ENCODE measurements around the gene GARRE1. TPM values are rescaled to one million over a fixed set of nuclear protein-coding genes. Genes with fewer than 3 reads are reported as not detected.
"Not testable (repeated sequence)": the region's sequence is repeated elsewhere in the genome, so short reads cannot be mapped to it uniquely, and the experiment has no call there.

Gene GARRE1
- polyA plus RNA-seq, 1 donor from 2014 or later: 15.9 TPM

GRCh38 chr19:34276614-34277013 is 22.3 kb downstream of the GARRE1 start:
- no peak overlapping the region for H2AFZ ChIP-seq (ENCODE audit: low read depth, low read length)
- H3K9me2 ChIP-seq (ENCODE audit: insufficient read depth, low read length): no peaks in the 10 kb centered on the region
- no peaks in the 10 kb centered on the region for H4K20me1 ChIP-seq (ENCODE audit: insufficient read depth)
- H3K9me3 ChIP-seq (ENCODE audit: low read length): no peaks in the 10 kb centered on the region
- no peaks in the 10 kb centered on the region for H3K27me3 ChIP-seq (ENCODE audit: insufficient read depth, low read depth, low read length)
- no peak overlapping the region for H3K4me3 ChIP-seq (ENCODE audit: low read length)
- TF ChIP-seq RAD21 (conservative IDR thresholded peaks at IDR 0.05) (no peak), EP300 (conservative IDR thresholded peaks at IDR 0.05; ENCODE audit: poor library complexity, severe bottlenecking) (no peak), POLR2AphosphoS5 (IDR thresholded peaks at IDR 0.05) (no peak), MXI1 (conservative IDR thresholded peaks at IDR 0.05; ENCODE audit: poor library complexity, severe bottlenecking) (no peak), SMC3 (conservative IDR thresholded peaks at IDR 0.05; ENCODE audit: poor library complexity) (no peak)
- no peak overlapping the region for H3K9ac ChIP-seq (ENCODE audit: low read length)
- H3K27ac ChIP-seq (ENCODE audit: low read length): no peak overlapping the region
- peaks cover 13% of the 10 kb centered on the region for H3K79me2 ChIP-seq (replicated peaks; ENCODE audit: insufficient read depth, low read length)
- H3K36me3 ChIP-seq (ENCODE audit: insufficient read depth, low read length): no peaks in the 10 kb centered on the region
- H3F3A ChIP-seq (ENCODE audit: insufficient read depth, low read length, poor library complexity, severe bottlenecking): no peaks in the 10 kb centered on the region
- H3K4me2 ChIP-seq (ENCODE audit: low read length): no peak overlapping the region

GRCh38 chr19:34277244-34277643 is 22.9 kb downstream of the GARRE1 start:
- Histone ChIP-seq H3K27ac (ENCODE audit: low read length) (no peak overlapping the region), H3K9me2 (ENCODE audit: insufficient read depth, low read length) (no peaks in the 10 kb centered on the region), H3K4me2 (ENCODE audit: low read length) (no peak overlapping the region), H3F3A (ENCODE audit: insufficient read depth, low read length, poor library complexity, severe bottlenecking) (no peaks in the 10 kb centered on the region), H3K9me3 (ENCODE audit: low read length) (no peaks in the 10 kb centered on the region), H4K20me1 (ENCODE audit: insufficient read depth) (no peaks in the 10 kb centered on the region), H2AFZ (ENCODE audit: low read depth, low read length) (no peak overlapping the region), H3K4me3 (ENCODE audit: low read length) (no peak overlapping the region), H3K79me2 (replicated peaks; ENCODE audit: insufficient read depth, low read length) (peaks cover 13% of the 10 kb centered on the region), H3K9ac (ENCODE audit: low read length) (no peak overlapping the region), H3K27me3 (ENCODE audit: insufficient read depth, low read depth, low read length) (no peaks in the 10 kb centered on the region), H3K36me3 (ENCODE audit: insufficient read depth, low read length) (no peaks in the 10 kb centered on the region)
- no peak for TF ChIP-seq REST (IDR thresholded peaks at IDR 0.05; ENCODE audit: borderline replicate concordance)
- no peak for TF ChIP-seq POLR2AphosphoS5 (IDR thresholded peaks at IDR 0.05)
- no peak for TF ChIP-seq EZH2 (IDR thresholded peaks at IDR 0.05; ENCODE audit: borderline replicate concordance, insufficient read depth, low read length, poor library complexity, severe bottlenecking)
- no peak for TF ChIP-seq CTCF (IDR thresholded peaks at IDR 0.05; ENCODE audit: poor library complexity, severe bottlenecking)
- TF ChIP-seq EP300 (conservative IDR thresholded peaks at IDR 0.05; ENCODE audit: poor library complexity, severe bottlenecking): no peak
- TF ChIP-seq RAD21 (conservative IDR thresholded peaks at IDR 0.05): no peak

- Histone ChIP-seq H3K4me3 (ENCODE audit: low read length) (no peak overlapping the region), H3K9me3 (ENCODE audit: low read length) (no peaks in the 10 kb centered on the region), H4K20me1 (ENCODE audit: insufficient read depth) (no peaks in the 10 kb centered on the region), H3K9ac (ENCODE audit: low read length) (no peak overlapping the region), H3K36me3 (ENCODE audit: insufficient read depth, low read length) (no peaks in the 10 kb centered on the region), H2AFZ (ENCODE audit: low read depth, low read length) (no peak overlapping the region), H3K4me2 (ENCODE audit: low read length) (no peak overlapping the region), H3K27me3 (ENCODE audit: insufficient read depth, low read depth, low read length) (no peaks in the 10 kb centered on the region), H3K27ac (ENCODE audit: low read length) (no peak overlapping the region), H3K79me2 (replicated peaks; ENCODE audit: insufficient read depth, low read length) (peaks cover 13% of the 10 kb centered on the region), H3F3A (ENCODE audit: insufficient read depth, low read length, poor library complexity, severe bottlenecking) (no peaks in the 10 kb centered on the region), H3K9me2 (ENCODE audit: insufficient read depth, low read length) (no peaks in the 10 kb centered on the region)
- no peak for TF ChIP-seq TAF1 (IDR thresholded peaks at IDR 0.05; ENCODE audit: low read depth)
- no peak for TF ChIP-seq SMC3 (conservative IDR thresholded peaks at IDR 0.05; ENCODE audit: poor library complexity)
Measured at GRCh38 chr19:34278783-34279182, 24.4 kb downstream of the GARRE1 start.

GRCh38 chr19:34281444-34281843 is 27.1 kb downstream of the GARRE1 start:
- not testable (repeated sequence) for H2AFZ ChIP-seq (ENCODE audit: low read depth, low read length); H3K79me2 ChIP-seq (replicated peaks; ENCODE audit: insufficient read depth, low read length); H3K4me2 ChIP-seq (ENCODE audit: low read length); H3K27me3 ChIP-seq (ENCODE audit: insufficient read depth, low read depth, low read length); H3F3A ChIP-seq (ENCODE audit: insufficient read depth, low read length, poor library complexity, severe bottlenecking); H3K9me3 ChIP-seq (ENCODE audit: low read length); H3K9ac ChIP-seq (ENCODE audit: low read length); H3K36me3 ChIP-seq (ENCODE audit: insufficient read depth, low read length); H3K4me3 ChIP-seq (ENCODE audit: low read length); H4K20me1 ChIP-seq (ENCODE audit: insufficient read depth); H3K9me2 ChIP-seq (ENCODE audit: insufficient read depth, low read length); H3K27ac ChIP-seq (ENCODE audit: low read length)
